NCI-H1694 (cell line): ENCODE measurements around the gene COL10A1.
"Not testable (repeated sequence)": the region's sequence is repeated elsewhere in the genome, so short reads cannot be mapped to it uniquely, and the experiment has no call there.

Source experiments
- DNase-seq: peaks from one replicate; lab custom pipeline; 2025; lab: John Stamatoyannopoulos, UW

COL10A1 gene

DNA sequence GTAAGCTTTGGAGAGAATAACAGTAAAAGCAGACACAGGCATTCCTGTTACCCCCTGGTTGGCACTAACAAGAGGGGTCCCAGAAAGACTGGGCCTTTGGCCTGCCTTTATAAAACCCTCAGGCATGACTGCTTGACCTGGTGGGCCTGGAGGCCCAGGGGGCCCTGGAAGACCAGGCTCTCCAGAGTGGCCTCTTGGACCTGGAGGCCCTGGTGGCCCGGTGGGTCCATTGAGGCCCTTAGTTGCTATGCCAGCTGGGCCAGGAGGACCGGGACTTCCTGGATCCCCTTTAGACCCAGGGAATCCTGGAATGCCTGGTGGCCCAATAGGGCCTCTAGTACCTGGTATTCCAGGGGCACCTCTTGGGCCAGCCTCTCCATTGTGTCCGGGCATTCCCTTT, 5.5 kb downstream of the COL10A1 start:
- no peak for DNase-seq

GRCh38 chr6:116118608-116119007, 7.3 kb downstream of the COL10A1 start:
- no peak for DNase-seq

DNA sequence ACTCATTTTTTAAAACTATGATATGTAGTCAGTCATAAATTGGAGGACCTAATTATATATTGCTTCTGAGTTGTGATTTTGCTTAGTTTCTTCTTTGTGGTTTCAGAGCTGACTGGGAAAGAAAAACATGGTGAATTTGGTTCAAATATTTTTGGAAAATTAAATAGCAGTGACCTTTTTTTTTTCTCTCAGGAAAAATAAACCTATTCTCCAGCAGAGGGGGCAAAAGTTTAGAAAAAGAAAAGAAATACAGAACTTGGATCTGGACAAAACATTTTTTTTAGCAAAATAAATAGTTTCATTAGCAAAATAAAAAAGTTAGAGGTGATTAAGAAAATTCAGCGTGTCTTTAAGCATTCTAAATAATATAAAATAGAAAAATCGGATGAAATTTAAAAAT, 10.2 kb downstream of the COL10A1 start:
- DNase-seq: no peak

GRCh38 chr6:116113386-116113785, 12.5 kb downstream of the COL10A1 start:
- DNase-seq: no peak

GRCh38 chr6:116111552-116112528, 14.1 kb downstream of the COL10A1 start:
- peak; percentile 5 for DNase-seq

GRCh38 chr6:116108836-116109235, 17.1 kb downstream of the COL10A1 start:
- DNase-seq: no peak

DNA sequence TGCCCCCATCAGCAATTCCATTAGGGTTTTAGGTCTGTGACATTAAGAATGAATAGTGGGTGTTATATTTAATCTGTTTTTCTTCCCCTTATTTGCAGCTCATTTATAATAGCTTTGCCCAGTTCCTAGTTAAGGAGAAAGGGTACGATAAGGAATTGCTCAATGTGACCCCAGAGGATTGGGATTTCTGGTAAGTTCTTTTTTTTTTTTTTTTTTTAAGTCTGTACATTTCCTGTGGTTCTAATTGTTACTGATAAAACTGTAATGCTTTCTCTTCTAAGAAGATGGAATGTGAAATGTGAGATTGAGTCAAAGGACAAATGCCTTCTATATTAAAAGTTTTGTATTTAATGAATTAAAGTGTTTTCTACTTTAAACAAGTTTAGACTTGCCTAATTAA, 19.8 kb downstream of the COL10A1 start:
- DNase-seq: no peak

- no peak for DNase-seq
Observed at GRCh38 chr6:116105247-116105646, 20.7 kb downstream of the COL10A1 start.

DNA sequence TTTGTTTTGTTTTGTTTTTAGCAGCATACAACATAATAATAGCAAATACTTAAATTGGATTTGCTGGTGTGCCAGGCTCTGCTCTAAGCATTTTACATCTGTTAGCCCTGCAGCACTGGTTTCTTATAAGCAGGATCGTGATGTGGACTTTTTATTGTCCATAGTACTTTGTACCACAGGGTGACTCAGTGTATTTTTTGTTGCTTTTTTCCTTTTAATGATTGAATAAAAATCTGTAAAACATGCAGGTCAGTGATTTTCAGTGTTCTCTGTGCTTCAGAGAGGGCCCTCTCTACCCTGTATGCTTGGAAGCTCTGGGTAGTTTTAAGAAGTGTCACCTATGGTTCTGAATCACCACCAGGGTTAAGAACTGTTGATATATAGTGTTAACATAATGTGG, 21.3 kb downstream of the COL10A1 start:
- no peak for DNase-seq

- no peak for DNase-seq
Observed at GRCh38 chr6:116102873-116103272, 23.1 kb downstream of the COL10A1 start.

DNA sequence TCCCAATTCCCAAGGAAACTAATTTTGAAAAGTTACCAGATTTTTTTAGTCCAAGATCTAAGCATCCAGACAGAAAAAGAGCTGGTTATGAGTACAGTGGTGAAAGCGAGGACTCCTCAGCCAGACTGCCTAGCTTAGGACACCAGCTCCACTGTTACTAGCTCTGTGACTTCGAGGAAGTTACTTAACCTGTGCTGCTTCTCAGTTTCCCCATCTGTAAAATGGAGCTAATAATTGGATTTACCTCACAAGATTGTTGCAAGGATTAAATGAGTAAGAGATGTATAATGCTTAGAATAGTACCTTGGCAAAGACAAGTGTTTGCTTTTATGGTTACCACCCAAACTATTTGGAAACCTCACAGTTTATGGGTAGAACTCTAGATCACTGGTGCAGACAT, 24.1 kb downstream of the COL10A1 start:
- no peak for DNase-seq

DNA sequence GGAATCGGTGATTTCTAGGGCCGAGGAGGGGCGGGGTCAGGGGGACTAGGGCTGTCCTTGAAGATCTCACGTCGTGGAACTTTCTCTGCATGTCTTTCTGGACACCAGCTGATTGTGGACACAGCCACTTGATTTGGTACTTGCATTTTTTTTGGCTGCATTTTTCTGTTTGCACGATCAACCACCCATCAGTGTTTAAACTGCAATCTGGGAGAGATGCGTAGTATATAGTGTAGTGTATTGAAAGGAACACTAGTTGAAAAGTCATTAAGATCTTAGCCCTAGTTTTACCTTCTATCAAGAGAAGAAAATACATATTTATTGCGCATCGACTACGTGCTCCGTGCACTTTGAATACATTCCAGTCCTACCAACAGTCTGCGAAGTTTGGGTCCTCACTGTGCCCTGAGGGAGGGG, 24.6 kb downstream of the COL10A1 start:
- DNase-seq: no peak

GRCh38 chr6:116100419-116101301, 25.3 kb downstream of the COL10A1 start, which contains the start of gene NT5DC1:
Gene NT5DC1, plus strand, starts transcription at chr6:116100853. Its CDS starts 78 bp downstream, at chr6:116100931.
- peak; percentile 47 for DNase-seq

DNA sequence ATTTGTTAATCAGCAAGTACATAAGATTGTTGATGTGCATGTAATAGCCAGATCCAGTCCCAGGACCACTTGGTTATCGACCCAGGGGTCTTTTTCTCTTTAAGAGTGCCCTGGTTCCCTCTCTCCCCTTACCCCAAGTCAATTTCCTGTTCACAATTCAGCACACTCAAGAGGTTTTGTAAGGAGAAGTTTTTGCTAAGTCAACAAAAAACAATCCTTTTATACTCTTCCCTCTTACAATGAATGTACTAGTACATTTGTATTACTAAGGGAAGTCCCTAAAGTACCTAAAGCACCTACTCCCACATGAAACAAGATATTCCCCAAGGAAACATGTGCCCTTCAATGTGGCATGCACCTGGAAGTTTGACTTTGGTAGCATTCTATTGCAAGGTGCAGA, 26.9 kb downstream of the COL10A1 start:
- no peak for DNase-seq

DNA sequence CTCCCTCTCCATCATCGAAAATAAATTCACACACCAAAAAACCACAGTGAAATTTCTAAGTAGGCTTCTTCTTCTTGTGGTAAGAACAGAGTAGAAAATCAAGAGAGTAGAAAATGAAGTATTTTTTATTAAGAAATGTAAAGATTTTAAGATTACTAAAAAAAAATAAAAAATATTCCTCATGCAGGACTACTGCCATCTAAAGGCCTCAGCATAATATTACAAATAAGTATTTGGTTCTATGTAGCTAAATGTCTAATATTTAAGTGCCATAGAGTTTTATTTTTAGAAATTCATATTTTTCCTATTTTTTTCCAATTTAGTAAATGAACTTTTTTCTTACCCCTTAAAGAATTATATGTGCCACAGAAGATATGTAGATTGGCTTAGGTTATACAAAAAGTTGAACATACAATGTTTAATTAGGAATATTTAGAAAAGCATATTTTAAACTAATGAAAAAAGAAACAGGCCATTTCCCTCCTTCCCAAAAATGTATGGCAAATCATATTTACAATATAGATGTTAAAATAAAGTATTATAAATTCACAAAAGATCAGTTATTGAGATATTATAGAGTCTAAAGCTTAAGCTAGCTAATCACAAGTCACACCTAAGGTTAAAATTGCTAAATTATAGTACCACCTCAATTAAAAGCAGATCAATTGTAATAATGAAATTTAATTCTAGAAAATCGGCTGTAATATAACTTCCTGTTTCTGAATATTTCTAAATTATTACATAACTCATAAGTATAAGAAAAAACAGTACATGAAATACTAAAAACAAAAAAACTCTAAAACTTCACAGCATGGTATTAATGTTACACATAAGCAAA, 28.7 kb downstream of the COL10A1 start:
- no peak for DNase-seq

- not testable (repeated sequence) for DNase-seq
Observed at GRCh38 chr6:116096048-116096759, 29.7 kb downstream of the COL10A1 start.

DNA sequence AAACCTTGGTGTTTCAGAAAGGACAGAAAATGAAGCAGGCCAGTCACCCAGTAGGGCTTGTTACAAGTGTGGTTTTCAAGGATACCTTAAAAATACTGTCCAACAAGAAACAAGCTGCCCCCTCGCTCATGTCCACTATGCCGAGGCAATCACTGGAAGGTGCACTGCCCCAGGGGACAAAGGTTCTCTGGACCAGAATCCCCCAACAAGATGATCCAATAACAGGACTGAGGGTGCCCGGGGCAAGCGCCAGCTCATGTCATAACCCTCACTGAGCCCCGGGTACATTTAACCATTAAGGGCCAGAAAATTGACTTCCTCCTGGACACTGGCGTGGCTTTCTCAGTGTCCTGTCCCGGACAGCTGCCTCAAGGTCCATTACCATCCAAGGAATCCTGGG, 31.9 kb downstream of the COL10A1 start:
- DNase-seq: no peak

DNA sequence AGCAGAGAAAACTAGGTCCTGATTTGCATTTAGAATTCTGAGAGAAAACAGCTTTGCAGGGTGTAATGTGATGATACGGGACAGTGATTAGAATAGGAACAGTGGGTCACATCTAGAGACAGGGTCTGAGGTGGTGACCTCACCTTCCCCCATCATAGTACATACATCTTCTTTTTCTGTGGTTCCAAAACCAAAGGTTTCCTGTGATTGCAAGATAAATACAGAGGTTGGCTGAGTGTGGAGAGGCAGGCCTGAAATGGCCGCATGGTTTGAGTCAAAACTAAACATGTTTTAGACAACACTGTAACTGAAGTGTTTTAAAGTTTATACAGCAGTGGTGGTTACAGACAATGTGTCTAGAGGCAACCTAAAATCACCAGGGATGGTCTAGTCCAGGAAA, 35.7 kb downstream of the COL10A1 start:
- DNase-seq: no peak

GRCh38 chr6:116088946-116089345, 37.0 kb downstream of the COL10A1 start:
- DNase-seq: no peak

- DNase-seq: no peak
Observed at GRCh38 chr6:116087437-116088027, 38.4 kb downstream of the COL10A1 start.

DNA sequence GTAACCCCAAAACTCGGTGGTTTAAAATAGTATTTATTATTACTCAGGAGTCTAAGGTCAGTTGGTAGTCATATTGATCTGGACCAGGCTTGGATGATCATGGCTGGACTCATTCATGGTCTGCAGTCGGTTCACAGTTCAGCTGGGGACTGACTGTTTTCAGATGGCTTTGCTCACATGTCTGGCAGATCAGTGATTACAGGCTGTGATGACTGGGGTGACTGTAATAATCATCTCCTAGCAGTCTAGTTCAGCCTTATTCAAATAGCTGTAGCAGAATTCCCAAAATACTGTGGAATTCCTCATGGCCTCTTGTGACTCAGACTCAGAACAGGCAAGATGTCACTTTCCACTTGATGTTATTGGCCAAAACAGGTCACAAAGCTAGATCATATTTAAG, 41.6 kb downstream of the COL10A1 start:
- no peak for DNase-seq
